ENCODE data around the gene ZNF292.
"Not testable (repeated sequence)": the region's sequence is repeated elsewhere in the genome, so short reads cannot be mapped to it uniquely, and the experiment has no call there.

The ZNF292 gene

GRCh38 chr6:87182940-87183339 lies 27.6 kb downstream of the ZNF292 start:
- DNase-seq (ENCODE audit: extremely low spot score) = no peak
- POLR2A ChIA-PET = no interaction called here
- CTCF ChIA-PET = no interaction called here
- no peak for TF ChIP-seq CTCF (IDR thresholded peaks at IDR 0.05; ENCODE audit: control extremely low read depth, extremely low read depth, low read depth, missing control alignments)

- ChIA-PET POLR2A (no interaction called here), CTCF (no interaction called here)
- TF ChIP-seq CTCF (IDR thresholded peaks at IDR 0.05; ENCODE audit: control extremely low read depth, extremely low read depth, low read depth, missing control alignments) = no peak
- no peak for DNase-seq (ENCODE audit: extremely low spot score)
Measured at GRCh38 chr6:87183687-87184086, 28.3 kb downstream of the ZNF292 start.

GRCh38 chr6:87184762-87185250 lies 29.4 kb downstream of the ZNF292 start:
- no peak for DNase-seq (ENCODE audit: extremely low spot score)
- CTCF ChIA-PET = interaction anchor here (1.0 kb wide), 1 partner anchor 8 kb away, joined by 3 read pairs; no protein-coding TSS in a partner anchor
- TF ChIP-seq CTCF (IDR thresholded peaks at IDR 0.05; ENCODE audit: control extremely low read depth, extremely low read depth, low read depth, missing control alignments) = no peak
- POLR2A ChIA-PET = no interaction called here

GRCh38 chr6:87196275-87196842 lies 41.0 kb downstream of the ZNF292 start:
- ChIA-PET CTCF (interaction anchor here (1.0 kb wide), 1 partner anchor 117 kb away, joined by 3 read pairs; no protein-coding TSS in a partner anchor), POLR2A (no interaction called here)
- TF ChIP-seq CTCF (IDR thresholded peaks at IDR 0.05; ENCODE audit: control extremely low read depth, extremely low read depth, low read depth, missing control alignments) = no peak

GRCh38 chr6:87197547-87197946 lies 42.2 kb downstream of the ZNF292 start:
- ChIA-PET CTCF (interaction anchor here (0.6 to 1.6 kb wide), 3 partner anchors 10 to 34 kb away, joined by 3 to 6 read pairs (median 4); no protein-coding TSS in a partner anchor), POLR2A (interaction anchor here (0.6 kb wide), 1 partner anchor 73 kb away, joined by 4 read pairs; no protein-coding TSS in a partner anchor)
- no peak for TF ChIP-seq CTCF (IDR thresholded peaks at IDR 0.05; ENCODE audit: control extremely low read depth, extremely low read depth, low read depth, missing control alignments)
- DNase-seq (ENCODE audit: extremely low spot score) = peak; percentile 61

More at GRCh38 chr6:87196275-87196842, 41.0 kb downstream of the ZNF292 start:
- DNase-seq (ENCODE audit: extremely low spot score) = no peak

GRCh38 chr6:87198022-87198810 lies 42.9 kb downstream of the ZNF292 start:
- DNase-seq (ENCODE audit: extremely low spot score); POLR2A ChIA-PET: not testable (repeated sequence)
- CTCF ChIA-PET = interaction anchor here (1.2 to 1.6 kb wide), 3 partner anchors 10 to 35 kb away, joined by 3 to 6 read pairs (median 4); no protein-coding TSS in a partner anchor

GRCh38 chr6:87199787-87200186 lies 44.4 kb downstream of the ZNF292 start:
- ChIA-PET CTCF (interaction anchor here (1.9 kb wide), 1 partner anchor 9 kb away, joined by 6 read pairs; no protein-coding TSS in a partner anchor), POLR2A (no interaction called here)
- no peak for TF ChIP-seq CTCF (IDR thresholded peaks at IDR 0.05; ENCODE audit: control extremely low read depth, extremely low read depth, low read depth, missing control alignments)
- DNase-seq (ENCODE audit: extremely low spot score) = no peak
